ENCODE results near the gene PLB1. TPM values are rescaled to one million over a fixed set of nuclear protein-coding genes. Genes with fewer than 3 reads are reported as not detected.

The PLB1 gene
- total and polyA plus RNA-seq, 9 of the 15 experiments (the other 6 are each of a cell fraction or from before 2014, with no cell fraction given) = 0.01 to 0.09 (median 0.07) TPM; not detected in 2

GRCh38 chr2:28451793-28452533 is 43.9 kb upstream of the PLB1 start (continued):
- no peak for TF ChIP-seq CREM (IDR thresholded peaks at IDR 0.05; ENCODE audit: low read depth)
- no peak for TF ChIP-seq LCOR (CRISPR knock-in tag; IDR thresholded peaks at IDR 0.05)
- TF ChIP-seq BRD4 (IDR thresholded peaks at IDR 0.05) = no peak
- no peak for TF ChIP-seq ZNF639 (CRISPR knock-in tag; conservative IDR thresholded peaks at IDR 0.05 in 1 of 2, IDR thresholded peaks at IDR 0.05 in 1 of 2)
- TF ChIP-seq MTA1 (IDR thresholded peaks at IDR 0.05; ENCODE audit: borderline replicate concordance) = no peak
- TF ChIP-seq KDM1A (IDR thresholded peaks at IDR 0.05) = no peak
- no peak for TF ChIP-seq SAFB2 (IDR thresholded peaks at IDR 0.05; ENCODE audit: borderline replicate concordance, low read depth, low read length, severe bottlenecking)
- TF ChIP-seq SMAD4 (CRISPR knock-in tag; conservative IDR thresholded peaks at IDR 0.05) = no peak
- TF ChIP-seq ZNF584 (CRISPR knock-in tag; IDR thresholded peaks at IDR 0.05; ENCODE audit: low read depth) = no peak
- no peak for TF ChIP-seq ZNF347 (CRISPR knock-in tag; IDR thresholded peaks at IDR 0.05; ENCODE audit: low read depth)

All from K562 (cell line).